Right atrium auricular region (tissue), 2 donors: ENCODE measurements around the gene C10orf105. TPM values are rescaled to one million over a fixed set of nuclear protein-coding genes. Genes with fewer than 3 reads are reported as not detected.

ENCODE experiments used
- DNase-seq: peaks from one replicate; pipeline ENCODE4 v3.0.0-alpha.2; 2019; ENCODE audit warnings: low spot score
- H3K27ac ChIP-seq, 2 donors: fragments of 200-600 bp; sonication (generic); 1 replicate in 1 of 2; 2 replicates in 1 of 2; pipeline ENCODE4 v1.5.1; 2016 to 2019
- H3K27me3 ChIP-seq, 2 donors: fragments of 200-600 bp; sonication (generic); one replicate each; pipeline versions ENCODE4 v1.5.1 to v1.6.0; 2017 to 2019
- H3K36me3 ChIP-seq: fragments of 200-600 bp; sonication (generic); one replicate; pipeline ENCODE4 v1.5.1; 2016
- H3K4me1 ChIP-seq, 2 donors: fragments of 200-600 bp; sonication (generic); one replicate each; pipeline versions ENCODE4 v1.5.1 to v1.6.0; 2017 to 2019
- H3K4me3 ChIP-seq, 2 donors: fragments of 200-600 bp; sonication (generic); 1 replicate in 1 of 2; 2 replicates in 1 of 2; pipeline ENCODE4 v1.5.1; 2017 to 2019; ENCODE audit warnings: mild to moderate bottlenecking in 1 of 2, moderate library complexity in 1 of 2
- H3K9me3 ChIP-seq, 2 donors: fragments of 200-600 bp; sonication (generic); one replicate each; pipeline ENCODE4 v1.5.1; 2019
- total RNA-seq, 2 donors: library from RNA; depleted of rRNA; stranded (reverse); fragments of >200 nt; gene quantifications; one replicate each; pipeline ENCODE4 v1.1.0, GENCODE V29; 2016
- TF ChIP-seq, protein P1 (sequence below), 2 donors: fragments of 200-600 bp; sonication (generic); IDR thresholded peaks; one replicate each; pipeline ENCODE4 v1.5.1; 2019; ENCODE audit warnings: antibody characterized with exemption in 2 of 2

Gene C10orf105
- total RNA-seq, 2 donors from 2014 or later: 1.3 TPM; not detected in 1

DNA sequence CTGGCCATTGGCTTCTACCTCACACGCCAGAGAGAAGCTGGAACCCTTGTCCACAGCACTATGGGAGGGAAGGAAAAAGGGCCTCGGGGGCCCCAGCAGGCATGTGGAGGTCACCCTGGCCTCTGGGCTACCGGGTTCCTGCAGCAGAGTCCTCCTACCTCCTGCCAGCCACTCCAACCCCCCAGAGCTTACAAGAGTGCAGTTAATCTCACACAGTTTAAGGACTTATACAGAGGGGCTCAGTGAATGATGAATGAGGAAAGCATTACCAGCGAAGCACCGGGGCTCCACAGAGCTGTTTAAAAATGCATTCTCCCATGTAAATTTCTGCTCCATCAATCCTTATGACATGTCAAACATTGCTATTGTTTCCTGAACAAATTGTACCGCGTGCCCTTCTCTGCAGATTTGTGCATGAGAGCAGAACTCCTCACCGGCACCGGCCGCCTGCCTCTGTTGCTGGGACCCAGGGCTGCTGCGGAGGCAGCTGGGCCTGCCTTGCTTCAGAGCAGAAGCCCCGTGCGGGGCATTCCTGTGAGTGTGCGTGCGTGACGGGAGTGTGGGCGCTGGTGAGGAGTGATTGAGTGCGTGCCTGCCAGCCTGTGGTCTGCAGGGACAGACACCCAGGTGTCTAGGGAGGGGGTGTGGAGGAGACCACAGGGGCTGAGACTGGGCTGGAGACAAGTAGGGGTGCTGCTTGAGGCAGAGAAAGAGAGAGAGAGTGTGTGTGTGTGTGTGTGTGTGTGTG, 52.8 kb downstream of the C10orf105 start:
- Histone ChIP-seq H3K27ac (no peak overlapping the region), H3K36me3 (no peaks in the 10 kb centered on the region), H3K4me3 (no peak overlapping the region), H3K27me3 (no peaks in the 10 kb centered on the region), H3K9me3 (no peaks in the 10 kb centered on the region), H3K4me1 (no peaks in the 10 kb centered on the region)
- TF ChIP-seq, protein P1, sequence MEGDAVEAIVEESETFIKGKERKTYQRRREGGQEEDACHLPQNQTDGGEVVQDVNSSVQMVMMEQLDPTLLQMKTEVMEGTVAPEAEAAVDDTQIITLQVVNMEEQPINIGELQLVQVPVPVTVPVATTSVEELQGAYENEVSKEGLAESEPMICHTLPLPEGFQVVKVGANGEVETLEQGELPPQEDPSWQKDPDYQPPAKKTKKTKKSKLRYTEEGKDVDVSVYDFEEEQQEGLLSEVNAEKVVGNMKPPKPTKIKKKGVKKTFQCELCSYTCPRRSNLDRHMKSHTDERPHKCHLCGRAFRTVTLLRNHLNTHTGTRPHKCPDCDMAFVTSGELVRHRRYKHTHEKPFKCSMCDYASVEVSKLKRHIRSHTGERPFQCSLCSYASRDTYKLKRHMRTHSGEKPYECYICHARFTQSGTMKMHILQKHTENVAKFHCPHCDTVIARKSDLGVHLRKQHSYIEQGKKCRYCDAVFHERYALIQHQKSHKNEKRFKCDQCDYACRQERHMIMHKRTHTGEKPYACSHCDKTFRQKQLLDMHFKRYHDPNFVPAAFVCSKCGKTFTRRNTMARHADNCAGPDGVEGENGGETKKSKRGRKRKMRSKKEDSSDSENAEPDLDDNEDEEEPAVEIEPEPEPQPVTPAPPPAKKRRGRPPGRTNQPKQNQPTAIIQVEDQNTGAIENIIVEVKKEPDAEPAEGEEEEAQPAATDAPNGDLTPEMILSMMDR (IDR thresholded peaks at IDR 0.05): no peak
- DNase-seq: no peak

DNA sequence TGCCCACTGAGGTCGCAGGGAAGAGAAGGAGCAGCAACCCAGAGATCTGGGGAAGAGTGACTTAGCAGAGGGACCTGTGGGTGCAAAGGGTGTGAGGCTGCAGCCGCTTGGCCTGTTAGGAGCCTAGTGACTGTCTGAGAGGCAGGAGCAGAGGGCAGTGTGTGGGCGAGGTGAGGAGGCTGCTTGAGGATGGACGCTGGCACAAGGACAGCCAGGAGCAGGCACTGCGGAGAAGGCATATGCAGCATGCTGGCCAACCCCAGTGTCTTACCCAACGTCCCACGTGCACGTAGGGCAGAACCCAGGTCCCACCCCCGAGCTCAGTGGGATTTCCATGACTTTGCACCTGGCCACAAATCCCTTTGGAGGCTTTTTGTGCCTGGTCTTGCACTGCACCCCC, 54.1 kb downstream of the C10orf105 start:
- Histone ChIP-seq H3K4me3 (no peak overlapping the region), H3K36me3 (no peaks in the 10 kb centered on the region), H3K4me1 (no peaks in the 10 kb centered on the region), H3K27me3 (no peaks in the 10 kb centered on the region), H3K27ac (no peak overlapping the region), H3K9me3 (no peaks in the 10 kb centered on the region)
- TF ChIP-seq, protein P1 (IDR thresholded peaks at IDR 0.05): no peak
- no peak for DNase-seq

DNA sequence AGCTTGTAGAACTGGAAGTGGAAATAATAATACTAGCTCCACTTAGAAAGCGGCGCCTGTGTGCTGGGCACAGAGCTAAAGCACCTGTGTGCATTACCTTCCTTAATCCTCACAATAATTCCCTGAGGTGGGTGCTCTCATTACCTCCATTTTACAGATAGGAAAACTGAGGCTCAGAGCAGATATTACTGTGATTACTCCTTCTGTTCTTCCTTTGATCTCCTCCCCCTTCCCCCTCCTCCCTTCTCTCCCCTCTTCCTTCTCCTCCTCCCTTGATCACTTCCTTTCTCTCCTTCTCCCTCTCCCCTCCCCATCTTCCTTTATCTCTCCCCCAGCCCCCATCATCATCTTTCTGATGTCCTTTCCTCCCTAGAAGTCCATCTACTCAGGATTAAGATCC, 55.0 kb downstream of the C10orf105 start:
- Histone ChIP-seq H3K4me1 (no peaks in the 10 kb centered on the region), H3K36me3 (no peaks in the 10 kb centered on the region), H3K4me3 (no peak overlapping the region), H3K27me3 (no peaks in the 10 kb centered on the region), H3K27ac (no peak overlapping the region), H3K9me3 (no peaks in the 10 kb centered on the region)
- no peak for DNase-seq
- TF ChIP-seq, protein P1 (IDR thresholded peaks at IDR 0.05): no peak

DNA sequence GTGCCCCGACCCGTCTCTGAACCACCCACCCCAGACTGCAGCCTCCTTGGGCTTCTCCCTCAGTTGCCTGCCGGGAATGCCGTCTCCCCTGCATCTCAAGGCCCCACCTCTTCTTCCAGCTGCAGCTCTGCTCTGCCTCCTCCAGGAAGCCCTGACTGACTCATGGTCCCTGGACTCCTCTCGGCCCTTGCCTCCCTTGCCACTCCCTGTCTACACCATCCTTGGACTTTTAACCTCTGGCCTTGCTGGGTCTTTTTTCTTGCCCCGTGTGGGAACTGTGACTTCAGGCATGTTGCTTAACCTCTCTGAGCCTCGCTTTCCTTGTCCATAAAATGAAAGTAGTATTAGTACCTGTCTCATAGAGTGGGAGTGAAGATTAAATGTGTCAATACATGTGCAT, 56.3 kb downstream of the C10orf105 start:
- no peaks in the 10 kb centered on the region for H3K9me3 ChIP-seq
- no peak overlapping the region for H3K4me3 ChIP-seq
- no peaks in the 10 kb centered on the region for H3K27me3 ChIP-seq
- DNase-seq: no peak
- H3K36me3 ChIP-seq: no peaks in the 10 kb centered on the region
- TF ChIP-seq, protein P1 (IDR thresholded peaks at IDR 0.05): no peak
- H3K27ac ChIP-seq: no peak overlapping the region
- H3K4me1 ChIP-seq: no peaks in the 10 kb centered on the region

DNA sequence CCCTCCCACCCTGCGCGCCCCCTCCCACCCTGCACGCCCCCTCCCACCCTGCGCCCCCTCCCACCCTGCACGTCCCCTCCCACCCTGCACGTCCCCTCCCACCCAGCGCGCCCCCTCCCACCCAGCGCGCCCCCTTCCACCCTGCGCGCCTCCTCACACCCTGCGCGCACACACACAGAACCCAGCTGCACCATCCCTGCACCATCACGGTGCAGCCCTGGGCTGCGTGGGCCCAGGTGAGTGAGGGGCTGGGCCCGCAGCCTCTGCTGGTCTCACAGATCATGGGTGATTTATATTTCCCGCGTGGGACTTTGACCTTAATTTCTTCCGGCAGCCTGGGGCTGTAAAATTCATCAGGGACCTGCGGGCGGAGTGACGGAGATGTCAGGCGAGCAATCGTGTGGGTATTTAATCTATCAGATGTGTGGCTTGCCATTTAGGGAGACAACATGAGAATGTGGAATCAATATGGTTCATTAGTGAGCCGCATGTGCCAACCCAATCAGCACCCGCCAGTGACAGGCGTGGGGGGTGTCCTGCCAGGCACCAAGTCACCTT, 57.7 kb downstream of the C10orf105 start:
- Histone ChIP-seq H3K27ac (no peak overlapping the region), H3K36me3 (no peaks in the 10 kb centered on the region), H3K4me3 (no peak overlapping the region), H3K9me3 (no peaks in the 10 kb centered on the region), H3K4me1 (no peaks in the 10 kb centered on the region), H3K27me3 (no peaks in the 10 kb centered on the region)
- no peak for DNase-seq
- TF ChIP-seq, protein P1 (IDR thresholded peaks at IDR 0.05): no peak

Other genes starting within 250 kb of the C10orf105 start
- 10 to 100 TPM; 36.1 to 56.0 TPM for gene VSIR, start 53.7 kb upstream of the C10orf105 start, total RNA-seq
- 1,000 to 10,000 TPM; 1,145 to 1,486 TPM for gene PSAP, start 131.5 kb upstream of the C10orf105 start, total RNA-seq
- gene CHST3, start 244.6 kb upstream of the C10orf105 start, total RNA-seq: 10 to 100 TPM; 21.3 to 45.4 TPM